ENCODE data around the gene SLC16A3.

DNA sequence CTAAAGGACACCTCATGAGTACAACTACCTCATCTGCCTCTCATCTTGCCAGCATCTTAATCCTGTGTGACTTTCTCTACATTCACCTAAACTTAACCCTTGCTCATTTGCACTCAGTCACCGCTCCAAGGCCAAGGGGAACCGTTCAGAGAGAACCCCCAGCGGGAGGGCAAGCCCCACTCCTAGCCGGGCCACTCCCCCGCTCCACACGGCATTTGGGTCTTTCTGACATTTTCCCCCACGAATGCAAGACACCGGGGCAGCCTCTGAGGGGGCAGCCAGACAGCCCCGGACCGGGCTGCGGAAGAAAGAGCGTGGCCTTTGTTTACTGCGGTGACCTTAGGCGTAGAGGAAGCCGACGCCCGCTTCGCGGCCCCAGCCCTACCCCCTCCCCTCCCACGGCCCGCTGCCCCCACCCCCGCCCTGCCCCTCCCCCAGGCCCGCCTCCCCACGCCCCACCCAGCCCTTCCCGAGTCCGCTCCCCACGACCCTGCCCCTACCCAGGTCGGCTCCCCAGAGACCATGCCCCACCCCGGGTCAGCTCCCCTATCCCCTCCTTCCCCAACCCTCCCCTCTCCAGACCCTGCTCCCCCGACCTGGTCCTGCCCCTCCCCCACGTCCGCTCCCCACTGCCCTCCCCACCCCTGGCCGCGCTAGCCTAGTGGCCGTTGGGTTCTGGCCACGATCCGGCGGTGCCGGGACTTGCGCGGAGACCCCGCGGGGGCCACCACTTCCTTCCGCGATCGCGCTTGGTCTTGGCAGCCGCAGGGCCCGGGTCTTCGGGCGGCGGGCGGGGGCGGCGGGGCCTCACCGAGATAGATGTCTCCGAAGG is 43.9 kb downstream of the SLC16A3 start:
- TF ChIP-seq, protein P1, sequence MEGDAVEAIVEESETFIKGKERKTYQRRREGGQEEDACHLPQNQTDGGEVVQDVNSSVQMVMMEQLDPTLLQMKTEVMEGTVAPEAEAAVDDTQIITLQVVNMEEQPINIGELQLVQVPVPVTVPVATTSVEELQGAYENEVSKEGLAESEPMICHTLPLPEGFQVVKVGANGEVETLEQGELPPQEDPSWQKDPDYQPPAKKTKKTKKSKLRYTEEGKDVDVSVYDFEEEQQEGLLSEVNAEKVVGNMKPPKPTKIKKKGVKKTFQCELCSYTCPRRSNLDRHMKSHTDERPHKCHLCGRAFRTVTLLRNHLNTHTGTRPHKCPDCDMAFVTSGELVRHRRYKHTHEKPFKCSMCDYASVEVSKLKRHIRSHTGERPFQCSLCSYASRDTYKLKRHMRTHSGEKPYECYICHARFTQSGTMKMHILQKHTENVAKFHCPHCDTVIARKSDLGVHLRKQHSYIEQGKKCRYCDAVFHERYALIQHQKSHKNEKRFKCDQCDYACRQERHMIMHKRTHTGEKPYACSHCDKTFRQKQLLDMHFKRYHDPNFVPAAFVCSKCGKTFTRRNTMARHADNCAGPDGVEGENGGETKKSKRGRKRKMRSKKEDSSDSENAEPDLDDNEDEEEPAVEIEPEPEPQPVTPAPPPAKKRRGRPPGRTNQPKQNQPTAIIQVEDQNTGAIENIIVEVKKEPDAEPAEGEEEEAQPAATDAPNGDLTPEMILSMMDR (IDR thresholded peaks at IDR 0.05; ENCODE audit: low read length): no peak
- no peak for TF ChIP-seq EZH2 (optimal IDR thresholded peaks at IDR 0.05; ENCODE audit: low read depth, low read length)

Measured in MM.1S (cell line).